Activated naive CD4-positive, alpha-beta T cell (primary cell): ENCODE measurements around the gene LRTM2.

ENCODE experiments used
- DNase-seq, 4 experiments: peaks; one replicate each; lab custom pipeline; 2025; lab: John Stamatoyannopoulos, UW

The LRTM2 gene

DNA sequence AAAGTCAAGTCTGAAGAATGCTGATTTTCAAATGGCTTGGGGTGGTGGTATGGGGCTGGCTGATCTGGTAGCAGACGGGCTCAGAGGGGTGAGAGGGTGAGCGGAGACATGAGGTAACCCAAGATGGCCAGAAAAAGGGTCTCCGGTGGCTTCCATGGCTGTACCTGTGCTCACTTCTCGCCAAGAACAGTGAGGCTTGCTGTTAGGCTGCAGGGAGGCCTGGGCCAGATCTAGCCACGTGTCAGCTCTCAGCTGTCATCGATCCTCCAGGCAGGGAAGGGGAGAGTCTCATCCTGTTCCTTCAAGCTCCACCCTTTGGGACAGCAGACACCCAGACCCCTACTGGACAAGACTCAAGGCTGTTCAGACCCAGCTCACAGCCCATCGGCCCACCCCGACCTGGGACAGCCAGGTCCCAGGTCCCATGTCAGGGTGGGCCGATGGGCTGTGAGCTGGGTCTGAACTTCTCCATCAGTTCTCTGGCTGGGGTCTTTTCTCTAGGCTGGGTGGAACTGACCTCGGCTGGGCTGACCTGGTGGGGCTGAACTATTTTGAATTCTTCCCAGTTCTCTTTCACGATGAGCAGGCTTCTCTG, 9.0 kb downstream of the LRTM2 start:
- no peak for DNase-seq

DNA sequence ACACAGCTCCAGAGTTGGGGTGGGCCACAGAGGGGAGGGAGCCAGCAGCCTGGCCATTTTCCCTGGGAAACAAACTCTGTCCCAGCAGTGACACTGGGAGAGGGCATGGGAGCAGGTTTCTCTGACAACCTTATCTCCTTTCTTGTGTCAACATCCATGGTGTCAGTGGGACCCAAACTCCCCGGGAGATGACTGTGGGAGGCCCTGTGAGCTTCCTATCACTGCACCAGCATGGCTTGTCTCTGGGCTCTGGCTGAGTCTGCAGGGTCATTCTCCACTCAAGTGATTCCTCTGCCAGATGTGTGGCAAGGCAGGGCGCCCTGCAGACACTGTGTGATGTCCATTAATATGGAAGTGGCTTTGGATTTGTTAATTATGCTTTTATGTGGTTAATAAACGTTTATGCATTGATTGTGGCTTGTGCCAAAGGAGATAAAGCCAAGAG, 10.1 kb downstream of the LRTM2 start:
- no peak for DNase-seq

DNA sequence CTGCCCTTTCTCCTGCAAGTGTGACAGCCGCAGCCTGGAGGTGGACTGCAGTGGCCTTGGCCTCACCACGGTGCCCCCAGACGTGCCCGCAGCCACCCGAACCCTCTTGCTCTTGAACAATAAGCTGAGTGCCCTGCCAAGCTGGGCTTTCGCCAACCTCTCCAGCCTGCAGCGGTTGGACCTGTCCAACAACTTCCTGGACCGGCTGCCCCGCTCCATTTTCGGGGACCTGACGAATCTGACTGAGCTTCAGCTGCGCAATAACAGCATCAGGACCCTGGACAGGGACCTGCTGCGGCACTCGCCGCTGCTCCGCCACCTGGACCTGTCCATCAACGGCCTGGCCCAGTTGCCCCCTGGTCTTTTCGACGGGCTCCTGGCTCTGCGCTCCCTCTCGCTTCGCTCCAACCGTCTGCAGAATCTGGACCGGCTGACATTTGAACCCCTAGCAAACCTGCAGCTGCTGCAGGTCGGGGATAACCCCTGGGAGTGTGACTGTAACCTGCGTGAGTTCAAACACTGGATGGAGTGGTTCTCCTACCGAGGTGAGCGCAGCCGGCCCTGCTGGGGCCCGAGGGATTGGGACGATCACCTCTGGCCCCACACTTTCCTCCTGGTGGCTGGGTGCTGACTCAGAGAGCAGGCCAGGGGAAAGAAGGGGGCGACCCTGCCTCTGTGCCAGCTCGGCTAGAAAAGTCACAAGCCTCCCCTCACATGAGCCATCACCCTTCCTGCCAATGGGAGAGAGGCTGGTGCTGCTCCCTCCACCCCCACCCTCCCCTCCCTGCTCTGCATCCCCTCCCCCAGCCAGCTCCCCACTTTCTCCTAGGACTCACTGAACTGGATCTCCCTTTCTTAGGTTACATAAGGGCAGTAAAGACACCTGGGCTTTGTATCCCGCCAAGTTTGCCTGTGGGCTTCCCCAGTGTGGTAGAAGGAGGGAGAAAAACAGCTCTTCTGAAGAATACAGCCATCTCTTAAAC, 10.9 kb downstream of the LRTM2 start:
- DNase-seq: no peak

DNA sequence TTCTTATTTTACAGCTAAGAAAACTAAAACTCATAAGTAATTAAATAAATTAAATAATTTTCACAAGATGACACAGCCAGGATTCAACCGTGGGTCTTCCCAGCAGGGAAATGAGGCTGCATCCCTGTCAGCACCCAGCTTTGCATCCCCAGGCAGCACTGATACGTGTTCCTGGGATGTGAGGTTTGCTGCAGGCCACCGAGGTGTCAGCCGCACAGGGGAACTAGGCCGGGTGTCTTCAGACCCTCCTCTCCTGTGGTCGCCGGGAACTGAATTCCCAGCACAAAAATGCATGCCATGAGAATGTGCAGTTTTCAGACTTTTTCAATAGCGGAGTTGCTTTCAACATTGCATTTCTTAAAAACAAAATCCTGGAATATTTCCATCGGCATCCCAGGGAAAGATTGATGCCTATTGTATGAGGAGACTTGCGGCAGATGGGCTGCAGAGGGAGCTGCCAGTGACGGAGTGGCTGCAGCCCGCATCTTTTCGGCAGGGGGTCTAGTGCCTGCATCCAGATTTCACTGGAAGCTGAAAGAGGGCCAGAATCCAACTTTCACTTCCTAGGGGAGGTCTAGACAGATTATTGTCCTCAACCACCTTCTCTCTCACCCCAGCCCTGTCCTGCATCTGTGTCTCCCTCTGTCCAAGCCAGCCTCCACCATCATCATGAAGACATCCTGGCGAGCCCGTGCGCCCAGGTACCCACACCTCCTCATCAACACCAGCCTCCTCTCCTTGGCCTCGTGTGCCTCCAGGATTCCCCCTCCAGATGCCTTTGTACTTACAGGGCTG, 12.6 kb downstream of the LRTM2 start:
- DNase-seq: no peak

DNA sequence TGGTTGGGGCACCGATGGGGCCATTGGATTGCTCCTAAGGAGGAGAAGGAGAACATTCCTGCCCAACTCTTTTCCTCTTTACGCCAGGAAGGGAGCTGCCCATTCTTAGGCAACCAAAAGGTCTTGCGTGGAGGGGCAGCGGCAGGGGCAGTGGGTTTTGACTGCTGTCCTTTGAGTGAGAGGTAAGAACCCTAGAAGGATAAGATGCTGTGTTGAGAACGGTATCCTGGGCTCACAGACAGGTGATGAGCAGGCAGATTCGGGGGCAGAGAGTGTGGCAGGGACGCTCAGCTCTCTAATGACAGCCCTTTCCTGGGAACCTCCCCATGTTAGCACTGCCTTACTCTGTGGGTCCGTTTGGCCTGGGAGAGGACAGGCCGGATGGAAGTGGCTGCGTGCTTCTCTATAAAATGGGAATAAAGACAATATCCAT, 13.2 kb downstream of the LRTM2 start:
- no peak for DNase-seq

DNA sequence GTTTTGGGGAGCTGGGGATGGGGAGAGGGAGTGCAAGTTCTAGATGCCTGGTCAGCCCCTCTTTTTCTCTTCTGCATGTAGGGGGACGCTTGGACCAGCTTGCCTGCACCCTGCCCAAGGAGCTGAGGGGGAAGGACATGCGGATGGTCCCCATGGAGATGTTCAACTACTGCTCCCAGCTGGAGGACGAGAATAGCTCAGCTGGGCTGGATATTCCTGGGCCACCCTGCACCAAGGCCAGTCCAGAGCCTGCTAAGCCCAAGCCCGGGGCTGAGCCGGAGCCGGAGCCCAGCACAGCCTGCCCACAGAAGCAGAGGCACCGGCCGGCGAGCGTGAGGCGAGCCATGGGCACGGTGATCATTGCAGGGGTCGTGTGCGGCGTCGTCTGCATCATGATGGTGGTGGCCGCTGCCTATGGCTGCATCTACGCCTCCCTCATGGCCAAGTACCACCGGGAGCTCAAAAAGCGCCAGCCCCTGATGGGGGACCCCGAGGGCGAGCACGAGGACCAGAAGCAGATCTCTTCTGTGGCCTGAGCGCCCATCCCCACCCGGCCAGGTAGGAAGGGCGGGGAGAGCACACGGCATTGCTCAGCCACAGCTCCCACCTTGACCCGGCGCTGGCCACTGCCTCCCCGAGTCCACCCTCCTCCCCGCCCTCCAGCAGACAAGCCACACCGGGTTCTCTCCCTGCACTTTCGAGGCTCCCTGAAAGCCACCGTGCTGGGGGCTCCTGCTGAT, 14.0 kb downstream of the LRTM2 start:
- DNase-seq: no peak

DNA sequence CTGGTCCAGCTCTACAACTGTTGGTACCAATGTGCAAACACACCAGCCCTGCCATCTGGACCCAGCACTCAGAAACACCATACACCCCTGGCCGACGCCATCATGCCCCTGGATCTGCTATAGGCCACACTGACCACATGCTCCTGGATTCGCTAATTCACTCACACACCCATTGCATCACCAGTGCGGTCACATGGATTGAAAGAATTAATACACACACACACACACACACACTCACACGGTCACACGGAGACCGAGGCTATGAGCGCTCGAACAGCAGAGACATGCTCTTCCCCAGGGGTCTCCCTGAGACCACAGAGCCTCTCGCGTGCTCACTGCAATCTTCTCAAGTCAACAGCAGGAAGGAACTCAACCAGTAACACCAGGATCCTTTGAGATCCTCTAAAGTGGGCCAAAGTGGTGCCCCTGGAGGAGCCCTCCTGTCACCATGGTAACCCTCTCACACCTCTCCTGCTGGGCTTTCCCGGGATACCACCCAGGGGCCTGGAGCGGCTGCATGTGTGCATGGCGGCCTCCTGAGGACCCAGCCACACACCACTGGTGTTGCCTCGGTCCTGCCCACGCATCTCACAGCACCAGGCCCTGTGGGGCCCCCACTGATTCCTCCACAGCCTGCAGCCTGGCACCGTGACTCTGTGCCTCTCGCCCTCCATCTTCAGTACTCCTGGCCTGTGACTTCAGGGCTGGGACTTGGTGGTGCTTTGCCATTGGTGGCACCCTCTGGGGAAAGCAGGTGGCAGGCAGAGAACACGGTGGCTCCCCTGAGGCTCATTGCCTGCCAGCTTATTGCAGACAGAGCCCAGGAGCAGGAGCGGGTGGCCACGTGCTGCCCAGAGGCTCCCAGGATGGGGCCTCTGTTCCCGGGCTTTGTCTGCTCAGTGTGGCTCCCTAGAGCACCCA, 15.1 kb downstream of the LRTM2 start:
- DNase-seq: no peak

DNA sequence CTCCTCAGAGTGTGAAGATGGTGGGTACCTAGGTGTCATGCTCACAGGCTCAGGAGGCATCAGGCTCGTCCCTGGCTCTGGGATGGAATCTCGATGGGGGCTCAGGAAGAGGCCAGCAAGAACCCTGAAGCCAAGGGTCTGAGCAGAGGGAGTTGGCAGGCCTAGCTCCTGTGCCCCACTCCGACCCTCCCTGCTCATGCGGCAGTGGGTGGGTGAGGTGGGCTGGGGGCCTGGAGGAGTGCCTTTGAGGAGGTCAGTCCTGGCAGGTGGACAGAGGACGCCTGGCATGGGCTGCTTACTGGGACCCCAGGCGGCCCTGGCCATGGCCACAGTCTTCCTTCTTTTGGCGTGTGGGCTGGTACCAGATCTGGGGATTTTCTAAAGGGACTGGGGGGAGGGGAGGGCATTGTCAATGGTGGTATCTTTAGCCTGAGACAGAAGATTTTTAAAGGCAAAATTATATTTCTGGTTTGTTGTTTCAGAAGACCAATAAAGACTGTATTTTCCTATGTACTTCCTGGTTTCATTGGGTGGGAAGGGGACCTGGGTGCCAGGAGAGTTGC, 16.0 kb downstream of the LRTM2 start:
- no peak for DNase-seq

DNA sequence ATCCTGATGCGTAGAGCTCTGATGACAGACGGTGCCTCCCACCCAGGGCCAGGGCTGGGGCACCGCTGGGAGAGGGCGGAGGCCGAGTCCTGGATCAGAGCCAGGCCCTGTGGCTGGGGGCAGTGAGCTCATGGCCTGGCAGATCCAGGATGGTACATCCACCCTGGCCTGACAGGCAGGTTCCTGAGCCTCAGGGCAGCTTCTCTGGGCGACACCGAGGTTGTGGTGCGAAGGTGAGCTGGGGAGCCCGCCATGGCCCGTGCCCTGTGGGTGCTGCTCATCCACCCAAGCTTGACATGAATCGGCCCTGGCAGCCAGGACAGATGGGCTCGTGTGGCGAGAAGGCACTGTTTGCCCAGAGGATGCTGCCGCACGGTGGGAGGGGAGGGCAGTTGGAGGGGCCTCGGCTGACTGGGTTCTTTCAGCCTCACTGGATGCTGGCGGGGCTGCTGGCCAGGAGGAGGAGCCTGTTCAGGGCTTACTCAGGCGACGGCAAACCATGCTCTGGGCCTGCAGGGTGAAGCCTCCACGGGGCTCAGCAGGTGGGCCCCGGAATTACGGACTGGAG, 16.6 kb downstream of the LRTM2 start:
- DNase-seq: no peak

DNA sequence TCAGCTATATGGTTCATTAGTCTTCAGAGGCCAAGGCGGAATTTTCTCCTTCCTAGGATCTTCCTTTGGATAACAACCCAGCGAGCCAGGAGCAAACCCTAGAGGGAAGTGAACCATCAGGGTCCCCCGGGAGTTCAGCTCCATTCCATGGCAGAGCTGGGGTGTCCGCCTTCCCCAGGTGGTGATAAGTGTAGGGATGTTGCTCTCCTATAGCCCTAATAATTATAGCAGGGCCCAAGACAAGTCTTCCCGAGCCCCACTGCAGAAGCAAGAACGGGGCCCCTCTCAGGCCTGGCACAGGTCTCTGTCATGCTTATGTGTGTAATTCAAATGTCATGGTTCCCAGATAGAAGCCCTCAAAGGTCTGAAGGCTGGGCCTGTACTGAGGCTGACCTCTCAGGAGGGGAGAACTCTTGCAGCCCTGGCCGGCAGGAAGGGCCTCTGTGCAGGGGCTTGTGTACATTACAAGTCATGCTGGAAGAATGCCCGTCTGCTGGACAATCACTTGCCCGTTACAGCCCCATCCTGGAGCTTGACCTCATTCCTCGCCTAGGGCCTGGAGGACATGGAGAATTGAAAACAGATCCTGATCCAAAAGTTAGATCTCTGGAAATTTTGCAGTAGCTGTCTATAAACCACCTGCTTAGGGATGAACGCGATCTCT, 17.3 kb downstream of the LRTM2 start:
- no peak for DNase-seq

DNA sequence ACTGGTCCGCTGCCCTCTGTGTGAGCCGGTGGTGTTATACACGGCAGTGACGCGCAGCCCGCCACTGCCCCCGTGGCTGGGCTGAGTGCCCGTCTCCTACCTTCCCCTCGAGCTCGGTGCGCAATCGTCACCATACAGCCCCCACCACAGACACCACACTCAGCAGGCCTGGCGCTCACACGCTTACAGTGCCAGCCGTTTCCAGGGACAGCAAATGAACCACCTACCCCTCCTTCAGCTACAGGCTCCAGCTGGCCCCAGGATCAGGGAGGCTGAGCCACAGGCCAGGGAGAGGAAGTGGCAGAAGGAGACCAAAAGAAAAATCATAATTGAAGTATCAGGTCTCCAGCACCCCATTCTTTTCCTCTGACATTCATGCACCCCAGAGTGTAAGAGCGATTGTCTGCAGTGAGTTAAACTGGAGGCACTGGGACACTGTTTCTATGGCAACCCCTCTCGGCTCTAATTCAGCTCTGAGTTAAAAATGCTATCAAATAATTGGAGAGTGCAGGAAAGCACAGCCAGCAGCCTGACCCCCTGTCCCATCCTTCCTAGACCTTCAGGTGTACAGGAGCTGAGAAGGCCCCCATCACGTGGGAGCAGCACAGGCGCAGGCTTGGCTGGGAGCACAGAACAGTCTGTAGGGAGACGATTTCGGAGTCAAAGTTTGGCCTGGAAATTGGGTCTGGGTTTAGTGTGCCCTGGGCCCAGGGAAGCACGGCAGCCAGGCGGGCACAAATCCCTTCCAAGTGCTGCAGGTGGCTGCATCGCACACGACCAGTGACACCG, 18.0 kb downstream of the LRTM2 start:
- no peak for DNase-seq

DNA sequence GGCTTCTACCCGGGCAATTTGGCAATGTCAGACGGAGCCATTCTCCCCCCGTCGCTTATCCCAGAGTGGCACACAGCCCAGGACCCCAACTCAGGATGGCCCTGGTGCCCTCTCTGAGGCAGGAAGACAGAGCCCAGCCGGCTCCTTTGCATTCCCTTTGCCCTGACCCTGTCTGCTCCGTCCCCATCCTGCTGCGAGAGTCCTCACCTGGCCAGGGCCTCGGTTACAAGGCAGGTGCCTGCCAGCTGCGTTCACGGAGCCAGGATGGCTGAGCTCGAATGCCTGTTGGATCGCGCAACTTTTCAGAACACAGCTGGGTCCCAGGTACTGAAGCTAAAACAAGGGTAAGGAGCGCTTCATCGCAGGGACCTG, 18.6 kb downstream of the LRTM2 start:
- DNase-seq: no peak

DNA sequence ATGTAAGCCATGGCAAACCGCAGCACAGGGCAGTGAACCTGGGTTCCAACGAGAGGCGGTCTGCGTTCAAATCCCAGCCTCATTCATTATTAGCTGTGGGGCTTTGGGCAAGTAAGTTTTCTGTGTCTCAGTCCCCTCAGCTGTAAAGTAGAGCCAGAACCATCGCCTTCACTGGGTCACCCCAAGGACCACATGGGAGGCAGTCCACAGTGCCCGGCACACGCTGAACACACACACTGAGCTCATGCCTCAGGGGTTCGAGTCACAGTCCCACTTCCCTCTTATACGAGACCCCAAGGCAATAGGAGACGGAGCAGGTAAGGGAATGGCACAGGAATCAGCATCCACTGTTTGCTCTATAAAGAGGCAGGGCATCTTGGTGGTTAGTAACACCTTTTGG, 19.1 kb downstream of the LRTM2 start:
- DNase-seq: no peak

DNA sequence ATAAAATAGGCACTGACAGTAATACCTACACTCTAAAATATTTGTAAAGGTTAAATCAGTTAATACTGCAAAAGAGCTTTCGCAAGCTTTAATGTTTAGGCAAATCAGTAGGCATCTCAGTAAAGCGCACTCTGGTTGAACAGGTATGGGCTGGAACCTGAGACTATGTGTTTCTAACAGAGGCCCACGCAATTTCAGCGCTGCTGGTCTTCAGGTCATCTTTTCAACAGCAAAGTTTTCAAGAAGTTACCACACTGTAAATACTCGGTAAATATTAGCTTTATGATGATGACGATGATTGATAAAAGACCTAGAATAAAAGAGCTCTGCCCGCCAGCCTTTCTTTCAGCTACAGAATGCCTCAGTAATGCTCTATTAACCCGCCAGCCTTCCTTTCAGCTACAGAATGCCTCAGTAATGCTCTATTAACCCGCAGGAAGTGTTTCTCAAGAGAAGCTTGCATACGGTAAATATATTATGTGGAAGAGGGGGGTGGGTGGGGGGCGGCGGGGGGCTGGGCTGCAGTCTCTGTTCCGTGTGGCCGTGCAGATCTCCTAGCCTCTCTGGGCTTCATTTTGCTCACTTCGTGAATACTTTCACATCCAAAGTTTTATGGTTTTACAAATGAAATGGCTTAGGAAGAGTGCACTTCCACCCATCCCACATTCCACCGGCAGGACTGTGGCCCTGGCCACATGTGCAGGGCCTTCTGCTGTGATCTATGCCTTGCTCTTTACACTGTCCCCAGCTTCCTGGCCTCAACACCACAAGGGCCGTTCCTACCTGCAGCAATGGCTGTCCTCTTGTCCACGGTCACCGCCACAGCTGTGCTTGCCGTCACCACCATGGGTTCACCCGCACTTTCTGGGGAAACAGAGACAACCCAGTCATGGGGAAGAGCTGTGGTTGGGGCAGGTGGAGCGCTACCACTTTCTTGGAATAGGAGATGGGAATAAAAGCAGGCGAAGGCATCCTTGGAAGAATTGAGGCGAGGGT, 19.9 kb downstream of the LRTM2 start:
- no peak for DNase-seq

DNA sequence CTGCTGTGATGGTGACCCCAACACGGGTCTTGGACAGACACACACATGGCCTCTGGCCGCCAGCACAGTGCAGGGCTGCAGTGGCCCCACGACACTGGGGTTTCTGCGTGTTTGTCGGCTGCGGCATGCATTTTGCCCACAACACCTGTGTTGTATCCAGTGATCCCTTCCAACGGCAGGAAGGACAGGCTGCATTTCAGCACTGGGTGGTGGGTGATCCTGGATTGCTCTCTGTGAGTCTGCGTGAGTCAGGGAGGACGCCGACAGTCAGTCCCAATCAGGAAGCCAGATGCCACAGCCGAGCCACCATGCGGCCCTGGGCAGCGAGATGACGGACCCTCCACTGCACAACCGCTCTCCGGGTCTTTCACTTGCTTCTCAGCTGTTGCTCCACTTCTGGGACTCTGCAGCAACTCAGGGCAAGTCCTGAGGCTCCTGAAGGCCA, 20.6 kb downstream of the LRTM2 start:
- DNase-seq: no peak

DNA sequence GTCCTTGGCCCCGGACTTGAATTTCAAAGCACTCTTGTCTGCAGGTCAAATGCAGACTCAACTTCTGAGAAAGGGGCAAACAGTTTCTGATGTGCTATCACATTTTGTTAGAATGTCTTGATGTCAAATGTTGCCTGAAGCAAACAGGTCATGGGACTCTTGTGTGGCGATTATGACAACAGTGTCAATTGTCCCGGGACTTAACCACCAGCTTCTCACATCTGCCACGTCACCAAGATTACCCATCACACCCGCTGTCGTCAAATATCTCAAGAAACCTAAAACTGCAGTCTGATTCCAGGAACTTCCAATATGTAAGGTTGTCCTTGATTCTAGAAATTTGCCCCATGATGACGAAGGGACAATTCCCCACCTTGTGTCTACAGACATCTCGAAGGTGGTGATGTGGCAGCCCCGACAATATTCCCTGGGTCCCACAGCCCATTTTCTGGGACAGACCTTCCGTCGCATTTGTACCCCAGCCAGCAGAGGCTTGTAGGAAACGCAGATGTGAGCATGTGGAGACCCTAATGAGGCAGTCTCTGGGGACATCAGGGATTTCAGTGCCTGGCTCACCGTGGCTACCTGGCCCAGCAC, 21.3 kb downstream of the LRTM2 start:
- DNase-seq: no peak
